Epidermal melanocyte (primary cell): Measurements from ENCODE around the gene SIGLEC9.

ENCODE experiments used
- DNase-seq: peaks from one replicate; pipeline ENCODE4 v3.0.0; 2011; ENCODE audit warnings: low spot score; ENCODE audit not compliant: insufficient read length

Gene SIGLEC9

DNA sequence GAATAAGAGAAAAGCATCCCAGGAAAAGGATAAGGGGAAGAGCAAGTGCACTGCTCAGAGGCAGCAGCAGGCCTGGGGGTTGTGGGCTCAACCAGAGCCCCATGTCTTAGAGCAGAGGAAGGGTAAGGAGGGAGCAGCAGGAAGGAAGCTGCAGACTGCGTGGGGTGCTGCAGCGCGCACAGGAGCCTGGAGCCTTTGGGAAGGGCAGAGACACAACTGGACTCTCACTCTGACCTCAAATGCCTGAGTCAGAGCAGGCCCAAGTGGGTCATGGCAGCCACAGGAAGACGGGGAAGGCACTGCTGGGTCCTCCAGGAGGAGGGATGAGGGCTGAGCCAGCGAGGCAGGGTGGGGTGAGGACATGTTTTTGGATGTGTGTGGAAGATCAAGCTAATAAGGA is 49.0 kb downstream of the SIGLEC9 start:
- DNase-seq, result no peak

DNA sequence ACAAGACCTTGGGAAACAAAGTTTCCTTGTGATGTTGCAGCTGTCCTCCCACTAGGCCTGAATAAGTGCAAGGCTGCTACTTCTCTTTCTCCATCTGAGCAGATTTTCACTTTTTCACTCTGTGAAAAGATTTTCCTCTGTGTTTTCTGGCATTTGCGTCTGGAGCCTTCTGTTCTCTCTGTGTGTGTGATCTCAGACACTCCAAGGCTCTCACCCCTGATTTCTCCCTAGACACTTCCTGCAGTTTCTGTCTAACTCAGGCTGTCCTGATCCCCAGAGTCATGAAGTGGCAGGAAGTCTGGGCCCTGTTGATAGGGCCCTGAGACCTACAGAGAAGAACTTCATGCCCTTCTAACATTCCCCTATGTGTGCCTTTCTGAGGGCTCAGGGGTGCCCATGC is 54.5 kb downstream of the SIGLEC9 start:
- DNase-seq, result no peak
